Gastroesophageal sphincter (tissue), 4 donors: ENCODE data around the gene CTNNBIP1. TPM values are rescaled to one million over a fixed set of nuclear protein-coding genes. Genes with fewer than 3 reads are reported as not detected.

ENCODE experiments used
- ATAC-seq: fragments of 150-250 bp; one replicate; pipeline ENCODE4 v1.9.1; 2016; ENCODE audit warnings: mild to moderate bottlenecking, moderate library complexity
- H3K27ac ChIP-seq, 4 donors: fragments of 200-600 bp; sonication (generic) in 3 of 4; 1 replicate in 3 of 4; 2 replicates in 1 of 4; pipeline ENCODE4 v1.5.1; 2016 to 2019
- H3K27me3 ChIP-seq: fragments of 200-600 bp; sonication (generic); one replicate; pipeline ENCODE4 v1.5.1; 2019
- H3K36me3 ChIP-seq, 2 donors: fragments of 200-600 bp; sonication (generic); one replicate each; pipeline ENCODE4 v1.5.1; 2019; ENCODE audit warnings: control low read depth in 1 of 2
- H3K4me1 ChIP-seq, 3 donors: fragments of 200-600 bp; sonication (generic); 1 replicate in 2 of 3; 2 replicates in 1 of 3; pipeline ENCODE4 v1.5.1; 2016 to 2019; ENCODE audit warnings: control low read depth in 2 of 3
- H3K4me3 ChIP-seq, 2 donors: fragments of 200-600 bp; sonication (generic); one replicate each; pipeline ENCODE4 v1.5.1; 2019; ENCODE audit warnings: mild to moderate bottlenecking in 1 of 2, moderate library complexity in 1 of 2
- H3K9me3 ChIP-seq, 3 donors: fragments of 200-600 bp; sonication (generic); one replicate each; pipeline ENCODE4 v1.5.1; 2017 to 2019; ENCODE audit warnings: control low read depth in 2 of 3
- EP300 ChIP-seq: sonication (generic); formaldehyde crosslinking; IDR thresholded peaks from one replicate; pipeline ENCODE4 v1.6.1; 2017; ENCODE audit warnings: antibody characterized with exemption, mild to moderate bottlenecking
- POLR2A ChIP-seq, 2 donors: fragments of 450-650 bp; IDR thresholded peaks; one replicate each; pipeline ENCODE4 v1.6.1; 2017; ENCODE audit warnings: antibody characterized with exemption in 2 of 2, mild to moderate bottlenecking in 2 of 2, moderate library complexity in 1 of 2
- POLR2AphosphoS5 ChIP-seq: sonication (generic); formaldehyde crosslinking; IDR thresholded peaks from one replicate; pipeline ENCODE4 v1.6.1; 2017; ENCODE audit warnings: antibody characterized with exemption
- WGBS, 2 donors: methylation state at CpG; one replicate each; pipeline ENCODE4 v1.1.5; 2018; ENCODE audit warnings: low coverage in 1 of 2; 5-methylcytosine and 5-hydroxymethylcytosine counted together
- total RNA-seq, 4 donors: library from RNA; depleted of rRNA; stranded (reverse); fragments of >200 nt; gene quantifications; one replicate each; pipeline ENCODE4 v1.1.0, GENCODE V29; 2016
- TF ChIP-seq, protein P1 (sequence below), 4 experiments: fragments of 200-600 bp in 2 of 4; fragments of 450-650 bp in 2 of 4; sonication (generic) in 1 of 4; IDR thresholded peaks; one replicate each; pipeline ENCODE4 v1.5.1; 2017 to 2019; ENCODE audit warnings: antibody characterized with exemption in 4 of 4, mild to moderate bottlenecking in 2 of 4, moderate library complexity in 2 of 4

The CTNNBIP1 gene
- total RNA-seq, 4 donors from 2014 or later, result 13.7 to 27.6 (median 21.0) TPM

DNA sequence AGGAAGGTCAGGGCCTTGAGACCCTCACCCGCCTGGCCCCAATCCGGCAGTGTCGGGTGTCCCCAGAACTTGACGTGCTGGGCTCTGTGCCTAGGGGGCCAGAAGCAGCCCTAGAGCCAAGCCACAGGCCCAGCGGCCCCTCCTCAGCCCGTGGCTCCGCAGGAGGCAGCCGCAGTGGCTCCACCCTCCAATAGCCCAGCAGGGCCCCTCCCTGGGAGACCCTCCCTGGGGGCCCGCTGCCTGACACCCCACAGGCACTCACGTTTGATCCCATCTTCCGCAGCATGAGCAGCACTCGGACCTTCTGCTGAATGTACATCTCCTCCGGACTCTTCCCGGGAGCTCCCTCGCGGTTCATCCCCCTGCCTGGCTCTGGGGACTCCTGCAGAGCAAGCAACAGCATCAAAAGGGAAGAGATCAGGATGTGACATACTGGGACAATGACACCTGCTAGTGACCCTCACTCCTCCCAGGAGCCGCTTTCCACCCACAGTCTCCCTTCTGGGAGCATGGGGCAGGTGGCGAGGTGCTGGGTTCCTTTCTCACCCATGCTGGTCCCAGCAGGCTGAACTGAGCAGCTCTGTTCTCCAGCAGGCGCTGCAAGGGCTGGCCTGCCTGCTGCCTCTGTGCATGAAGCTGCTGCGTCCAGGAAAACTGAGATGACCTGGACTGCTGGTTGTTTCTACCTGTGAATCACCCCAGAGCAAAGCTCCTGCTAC is 38.2 kb downstream of the CTNNBIP1 start:
- Histone ChIP-seq H3K4me3 (no peak overlapping the region), H3K27me3 (no peaks in the 10 kb centered on the region), H3K4me1 (peaks cover 0 to 31% (median 7%) of the 10 kb centered on the region in 3 donors), H3K27ac (no peak overlapping the region), H3K9me3 (no peaks in the 10 kb centered on the region), H3K36me3 (peaks cover 0 to 44% of the 10 kb centered on the region in 2 donors)
- no peak for ATAC-seq
- no CpG with 5 or more reads among the region's 20 CpGs for WGBS, 2 donors
- no peak for TF ChIP-seq EP300
- TF ChIP-seq POLR2A (IDR thresholded peaks at IDR 0.05), result no peak
- TF ChIP-seq POLR2AphosphoS5, result no peak

DNA sequence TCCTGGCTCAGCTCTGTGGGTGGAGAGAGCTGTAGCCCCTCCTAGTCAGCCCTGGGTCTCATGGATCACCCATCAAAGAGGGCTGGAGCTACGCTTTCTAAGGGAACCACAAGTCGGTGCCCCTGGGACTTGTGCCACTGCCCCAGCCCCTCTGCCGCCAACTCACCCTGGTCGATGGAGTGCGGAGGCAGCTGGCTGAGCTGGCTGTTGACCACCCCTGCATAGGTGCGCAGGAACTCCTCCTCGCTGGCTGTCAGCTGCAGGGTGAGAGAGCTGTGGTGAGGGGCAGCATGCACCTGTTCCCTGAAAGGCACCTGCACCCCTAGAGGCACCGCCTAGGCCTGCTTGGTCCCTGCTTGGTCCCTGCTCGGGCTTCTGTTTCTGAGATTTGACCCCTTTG is 39.0 kb downstream of the CTNNBIP1 start:
- Histone ChIP-seq H3K27ac (no peak overlapping the region), H3K4me1 (peaks cover 0 to 23% (median 7%) of the 10 kb centered on the region in 3 donors), H3K36me3 (peaks cover 0 to 50% of the 10 kb centered on the region in 2 donors), H3K9me3 (no peaks in the 10 kb centered on the region), H3K4me3 (no peak overlapping the region), H3K27me3 (no peaks in the 10 kb centered on the region)
- no peak for ATAC-seq
- TF ChIP-seq EP300, result no peak
- TF ChIP-seq, protein P1, sequence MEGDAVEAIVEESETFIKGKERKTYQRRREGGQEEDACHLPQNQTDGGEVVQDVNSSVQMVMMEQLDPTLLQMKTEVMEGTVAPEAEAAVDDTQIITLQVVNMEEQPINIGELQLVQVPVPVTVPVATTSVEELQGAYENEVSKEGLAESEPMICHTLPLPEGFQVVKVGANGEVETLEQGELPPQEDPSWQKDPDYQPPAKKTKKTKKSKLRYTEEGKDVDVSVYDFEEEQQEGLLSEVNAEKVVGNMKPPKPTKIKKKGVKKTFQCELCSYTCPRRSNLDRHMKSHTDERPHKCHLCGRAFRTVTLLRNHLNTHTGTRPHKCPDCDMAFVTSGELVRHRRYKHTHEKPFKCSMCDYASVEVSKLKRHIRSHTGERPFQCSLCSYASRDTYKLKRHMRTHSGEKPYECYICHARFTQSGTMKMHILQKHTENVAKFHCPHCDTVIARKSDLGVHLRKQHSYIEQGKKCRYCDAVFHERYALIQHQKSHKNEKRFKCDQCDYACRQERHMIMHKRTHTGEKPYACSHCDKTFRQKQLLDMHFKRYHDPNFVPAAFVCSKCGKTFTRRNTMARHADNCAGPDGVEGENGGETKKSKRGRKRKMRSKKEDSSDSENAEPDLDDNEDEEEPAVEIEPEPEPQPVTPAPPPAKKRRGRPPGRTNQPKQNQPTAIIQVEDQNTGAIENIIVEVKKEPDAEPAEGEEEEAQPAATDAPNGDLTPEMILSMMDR (IDR thresholded peaks at IDR 0.05), result no peak
- no peak for TF ChIP-seq POLR2A (IDR thresholded peaks at IDR 0.05)
- TF ChIP-seq POLR2AphosphoS5, result no peak
- no CpG with 5 or more reads among the region's 9 CpGs for WGBS, 2 donors

DNA sequence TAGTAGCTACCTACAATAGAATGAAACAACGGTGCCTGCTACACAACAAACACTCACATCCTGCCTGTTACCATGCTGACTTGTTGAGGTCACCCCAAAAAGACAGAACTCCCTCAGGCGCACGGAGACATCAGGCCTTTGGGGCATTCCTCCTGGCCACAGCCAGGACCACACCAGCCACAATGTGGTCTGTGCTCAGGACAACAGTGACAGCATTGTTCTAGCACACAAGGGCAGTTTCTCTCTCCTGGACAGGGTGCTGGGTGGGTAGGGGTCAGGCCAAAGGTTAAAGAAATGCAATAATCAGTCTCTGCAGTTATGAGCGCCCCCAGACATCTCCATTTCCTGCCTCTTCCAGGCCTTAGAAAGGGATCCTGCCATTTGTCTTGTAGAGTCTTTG is 39.5 kb downstream of the CTNNBIP1 start:
- 86 to 100% methylated on average over 1 of the region's 4 CpGs for WGBS, 2 donors
- TF ChIP-seq, protein P1 (IDR thresholded peaks at IDR 0.05), result no peak
- TF ChIP-seq POLR2A (IDR thresholded peaks at IDR 0.05) (no peak), POLR2AphosphoS5 (no peak), EP300 (no peak)

DNA sequence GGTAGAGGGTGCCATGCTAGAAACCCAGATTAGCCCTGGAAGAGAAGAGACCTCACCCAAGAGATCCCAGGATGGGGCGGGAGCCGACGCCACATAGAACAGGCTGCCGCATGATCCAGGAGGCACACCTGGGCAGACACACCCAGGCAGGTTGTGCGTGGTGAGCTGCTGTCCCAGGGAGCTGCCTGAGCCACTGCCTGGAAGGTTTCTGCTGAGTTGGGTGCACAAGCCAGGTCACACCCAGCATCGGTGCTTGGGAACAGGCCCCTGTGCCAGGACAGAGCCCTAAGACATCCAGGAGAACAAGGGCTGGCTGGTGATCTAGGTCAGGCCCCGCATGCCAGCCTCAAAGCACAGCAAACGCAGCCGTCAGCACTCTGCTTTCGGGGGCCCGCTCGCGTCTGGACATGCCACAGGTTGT is 40.2 kb downstream of the CTNNBIP1 start:
- Histone ChIP-seq H3K4me1 (peaks cover 0 to 11% (median 0%) of the 10 kb centered on the region in 3 donors), H3K27ac (no peak overlapping the region), H3K27me3 (no peaks in the 10 kb centered on the region), H3K4me3 (no peak overlapping the region), H3K9me3 (no peaks in the 10 kb centered on the region), H3K36me3 (peaks cover 0 to 54% of the 10 kb centered on the region in 2 donors)
- TF ChIP-seq EP300 (no peak), POLR2AphosphoS5 (no peak), POLR2A (IDR thresholded peaks at IDR 0.05) (no peak)
- TF ChIP-seq, protein P1 (IDR thresholded peaks at IDR 0.05), result no peak
- WGBS, 2 donors, result no CpG with 5 or more reads among the region's 13 CpGs
- no peak for ATAC-seq

More for the DNA sequence above, 39.5 kb downstream of the CTNNBIP1 start:
- Histone ChIP-seq H3K9me3 (no peaks in the 10 kb centered on the region), H3K4me1 (peaks cover 0 to 18% (median 7%) of the 10 kb centered on the region in 3 donors), H3K4me3 (no peak overlapping the region), H3K36me3 (peaks cover 0 to 54% of the 10 kb centered on the region in 2 donors), H3K27me3 (no peaks in the 10 kb centered on the region), H3K27ac (no peak overlapping the region)
- ATAC-seq, result no peak

DNA sequence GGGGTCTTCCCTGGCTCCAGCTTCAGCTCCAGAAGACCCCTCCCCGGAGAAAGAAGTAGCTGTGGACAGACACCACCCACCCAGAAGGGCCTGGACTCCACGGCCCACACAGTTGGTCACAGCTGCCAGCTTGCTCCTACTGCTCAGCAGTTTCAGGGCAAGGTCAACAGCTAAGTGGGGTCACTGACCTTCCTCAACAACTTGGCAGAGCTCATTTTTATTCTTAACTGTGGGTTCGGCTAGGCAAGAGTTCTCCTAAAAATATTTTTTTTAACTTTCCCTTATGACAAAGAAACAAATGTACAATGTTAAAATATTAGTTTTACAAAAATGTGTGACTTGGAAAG is 41.9 kb downstream of the CTNNBIP1 start:
- Histone ChIP-seq H3K9me3 (no peaks in the 10 kb centered on the region), H3K4me1 (peaks cover 0 to 7% (median 0%) of the 10 kb centered on the region in 3 donors), H3K36me3 (peaks cover 0 to 54% of the 10 kb centered on the region in 2 donors), H3K4me3 (no peak overlapping the region), H3K27me3 (no peaks in the 10 kb centered on the region), H3K27ac (no peak overlapping the region)
- TF ChIP-seq POLR2A (IDR thresholded peaks at IDR 0.05), result no peak
- TF ChIP-seq, protein P1 (IDR thresholded peaks at IDR 0.05), result no peak
- TF ChIP-seq EP300, result no peak
- no peak for TF ChIP-seq POLR2AphosphoS5
- WGBS, 2 donors, result 0 to 32% methylated on average over 1 of the region's 3 CpGs
- no peak for ATAC-seq
